Measurements from ENCODE around the gene MMP3.

Gene MMP3

GRCh38 chr11:102806296-102806695 lies 37.1 kb downstream of the MMP3 start:
- FAIRE-seq (no peak), DNase-seq (ENCODE audit: insufficient read length) (no peak)
- TF ChIP-seq POLR2AphosphoS5 (IDR thresholded peaks at IDR 0.05; ENCODE audit: low read depth, low read length) = no peak
- no peak for TF ChIP-seq TAF1 (IDR thresholded peaks at IDR 0.05; ENCODE audit: borderline replicate concordance, low read depth, low read length)
- no peak for TF ChIP-seq POLR2A (IDR thresholded peaks at IDR 0.05; ENCODE audit: low read depth, low read length)

- TF ChIP-seq POLR2A (IDR thresholded peaks at IDR 0.05; ENCODE audit: low read depth, low read length) = no peak
- TF ChIP-seq TAF1 (IDR thresholded peaks at IDR 0.05; ENCODE audit: borderline replicate concordance, low read depth, low read length) = no peak
- TF ChIP-seq POLR2AphosphoS5 (IDR thresholded peaks at IDR 0.05; ENCODE audit: low read depth, low read length) = no peak
- DNase-seq (ENCODE audit: insufficient read length) = no peak
- no peak for FAIRE-seq
Measured at GRCh38 chr11:102802341-102802740, 41.1 kb downstream of the MMP3 start.

- TF ChIP-seq TAF1 (IDR thresholded peaks at IDR 0.05; ENCODE audit: borderline replicate concordance, low read depth, low read length) (no peak), POLR2AphosphoS5 (IDR thresholded peaks at IDR 0.05; ENCODE audit: low read depth, low read length) (no peak), POLR2A (IDR thresholded peaks at IDR 0.05; ENCODE audit: low read depth, low read length) (no peak)
- DNase-seq (ENCODE audit: insufficient read length) (no peak), FAIRE-seq (no peak)
Measured at GRCh38 chr11:102800767-102801166, 42.6 kb downstream of the MMP3 start.

GRCh38 chr11:102799681-102800340 lies 43.6 kb downstream of the MMP3 start:
- DNase-seq (ENCODE audit: insufficient read length) (no peak), FAIRE-seq (no peak)
- TF ChIP-seq TAF1 (IDR thresholded peaks at IDR 0.05; ENCODE audit: borderline replicate concordance, low read depth, low read length) = no peak
- no peak for TF ChIP-seq POLR2A (IDR thresholded peaks at IDR 0.05; ENCODE audit: low read depth, low read length)
- TF ChIP-seq POLR2AphosphoS5 (IDR thresholded peaks at IDR 0.05; ENCODE audit: low read depth, low read length) = no peak

GRCh38 chr11:102798012-102798746 lies 45.2 kb downstream of the MMP3 start, which contains the start of gene MMP1:
Gene MMP1, minus strand, starts transcription at chr11:102798160. Its CDS starts 68 bp downstream, at chr11:102798092.
- no peak for TF ChIP-seq POLR2A (IDR thresholded peaks at IDR 0.05; ENCODE audit: low read depth, low read length)
- FAIRE-seq = no peak
- no peak for DNase-seq (ENCODE audit: insufficient read length)

GRCh38 chr11:102794382-102794781 lies 49.0 kb downstream of the MMP3 start:
- TF ChIP-seq TAF1 (IDR thresholded peaks at IDR 0.05; ENCODE audit: borderline replicate concordance, low read depth, low read length) (no peak), POLR2AphosphoS5 (IDR thresholded peaks at IDR 0.05; ENCODE audit: low read depth, low read length) (no peak), POLR2A (IDR thresholded peaks at IDR 0.05; ENCODE audit: low read depth, low read length) (no peak)
- FAIRE-seq = peak; percentile 54

GRCh38 chr11:102793677-102794290 lies 49.6 kb downstream of the MMP3 start:
- FAIRE-seq (no peak), DNase-seq (ENCODE audit: insufficient read length) (no peak)
- no peak for TF ChIP-seq TAF1 (IDR thresholded peaks at IDR 0.05; ENCODE audit: borderline replicate concordance, low read depth, low read length)
- TF ChIP-seq POLR2AphosphoS5 (IDR thresholded peaks at IDR 0.05; ENCODE audit: low read depth, low read length) = no peak

More at GRCh38 chr11:102794382-102794781, 49.0 kb downstream of the MMP3 start:
- no peak for DNase-seq (ENCODE audit: insufficient read length)

GRCh38 chr11:102792604-102793003 lies 50.8 kb downstream of the MMP3 start:
- TF ChIP-seq POLR2AphosphoS5 (IDR thresholded peaks at IDR 0.05; ENCODE audit: low read depth, low read length) (no peak), TAF1 (IDR thresholded peaks at IDR 0.05; ENCODE audit: borderline replicate concordance, low read depth, low read length) (no peak), POLR2A (IDR thresholded peaks at IDR 0.05; ENCODE audit: low read depth, low read length) (no peak)
- no peak for DNase-seq (ENCODE audit: insufficient read length)
- no peak for FAIRE-seq

GRCh38 chr11:102791271-102792036 lies 52.0 kb downstream of the MMP3 start:
- no peak for FAIRE-seq
- no peak for DNase-seq (ENCODE audit: insufficient read length)
- no peak for TF ChIP-seq POLR2A (IDR thresholded peaks at IDR 0.05; ENCODE audit: low read depth, low read length)
- TF ChIP-seq TAF1 (IDR thresholded peaks at IDR 0.05; ENCODE audit: borderline replicate concordance, low read depth, low read length) = no peak
- TF ChIP-seq POLR2AphosphoS5 (IDR thresholded peaks at IDR 0.05; ENCODE audit: low read depth, low read length) = no peak

GRCh38 chr11:102788334-102788995 lies 54.9 kb downstream of the MMP3 start:
- FAIRE-seq = no peak
- no peak for DNase-seq (ENCODE audit: insufficient read length)
- no peak for TF ChIP-seq POLR2A (IDR thresholded peaks at IDR 0.05; ENCODE audit: low read depth, low read length)
- no peak for TF ChIP-seq POLR2AphosphoS5 (IDR thresholded peaks at IDR 0.05; ENCODE audit: low read depth, low read length)
- no peak for TF ChIP-seq TAF1 (IDR thresholded peaks at IDR 0.05; ENCODE audit: borderline replicate concordance, low read depth, low read length)
